ENCODE measurements around the gene PDE6B.

DNA sequence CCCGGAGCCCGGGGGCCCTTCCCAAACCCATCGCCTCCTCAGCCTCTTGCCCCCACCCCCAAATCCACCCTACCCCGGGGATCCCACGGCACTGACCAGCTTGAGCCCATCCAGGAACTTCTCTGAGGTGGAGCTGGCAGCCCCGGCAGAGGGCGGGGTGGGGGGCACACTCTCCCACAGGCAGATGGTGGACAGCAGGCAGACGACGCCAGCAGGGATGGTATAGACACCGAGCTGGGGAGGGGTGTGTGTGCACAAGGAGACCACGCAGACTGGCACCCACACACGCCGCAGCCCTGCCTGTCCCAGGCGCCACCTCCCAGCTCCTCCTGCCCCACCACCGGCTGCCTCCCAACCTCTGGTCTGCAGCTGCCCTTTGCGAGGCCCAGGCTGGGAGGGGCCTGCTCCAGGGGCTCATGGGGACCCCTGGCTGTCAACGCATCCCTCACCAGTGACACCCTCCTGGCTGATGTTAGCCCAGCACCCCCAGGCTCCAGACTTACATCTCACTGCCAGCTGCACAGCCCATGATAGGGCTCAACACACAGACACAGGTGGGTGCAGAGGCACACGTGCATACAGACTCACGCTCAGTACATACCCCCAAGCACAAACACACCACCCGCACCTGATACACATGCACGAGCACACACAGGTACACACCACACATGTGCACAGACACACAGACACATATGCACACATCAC is 59.4 kb downstream of the PDE6B start:
- TF ChIP-seq, protein P1, sequence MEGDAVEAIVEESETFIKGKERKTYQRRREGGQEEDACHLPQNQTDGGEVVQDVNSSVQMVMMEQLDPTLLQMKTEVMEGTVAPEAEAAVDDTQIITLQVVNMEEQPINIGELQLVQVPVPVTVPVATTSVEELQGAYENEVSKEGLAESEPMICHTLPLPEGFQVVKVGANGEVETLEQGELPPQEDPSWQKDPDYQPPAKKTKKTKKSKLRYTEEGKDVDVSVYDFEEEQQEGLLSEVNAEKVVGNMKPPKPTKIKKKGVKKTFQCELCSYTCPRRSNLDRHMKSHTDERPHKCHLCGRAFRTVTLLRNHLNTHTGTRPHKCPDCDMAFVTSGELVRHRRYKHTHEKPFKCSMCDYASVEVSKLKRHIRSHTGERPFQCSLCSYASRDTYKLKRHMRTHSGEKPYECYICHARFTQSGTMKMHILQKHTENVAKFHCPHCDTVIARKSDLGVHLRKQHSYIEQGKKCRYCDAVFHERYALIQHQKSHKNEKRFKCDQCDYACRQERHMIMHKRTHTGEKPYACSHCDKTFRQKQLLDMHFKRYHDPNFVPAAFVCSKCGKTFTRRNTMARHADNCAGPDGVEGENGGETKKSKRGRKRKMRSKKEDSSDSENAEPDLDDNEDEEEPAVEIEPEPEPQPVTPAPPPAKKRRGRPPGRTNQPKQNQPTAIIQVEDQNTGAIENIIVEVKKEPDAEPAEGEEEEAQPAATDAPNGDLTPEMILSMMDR (IDR thresholded peaks at IDR 0.05), result no peak
- TF ChIP-seq POLR2A (IDR thresholded peaks at IDR 0.05), result no peak
- no peak for TF ChIP-seq EP300 (IDR thresholded peaks at IDR 0.05)
